Keratinocyte (primary cell): ENCODE results near the gene OR7G2. TPM values are rescaled to one million over a fixed set of nuclear protein-coding genes. Genes with fewer than 3 reads are reported as not detected.

Source experiments
- DNase-seq: peaks from one replicate; pipeline ENCODE4 v3.0.0-alpha.2; 2011; ENCODE audit warnings: low read depth, missing footprints, low spot score
- FAIRE-seq: peaks from 2 replicates; lab custom pipeline; 2011; peaks lifted over from hg19 to GRCh38; lab: Jason Lieb, UNC
- H2AFZ ChIP-seq: 2 replicates; pipeline ENCODE4 v1.6.0; 2012; ENCODE audit warnings: low read length, control low read depth, inconsistent platforms; ENCODE audit not compliant: control insufficient read depth
- H3K27ac ChIP-seq: 2 replicates; pipeline ENCODE4 v1.5.1; 2011; ENCODE audit warnings: low read length; ENCODE audit not compliant: control insufficient read depth, insufficient read depth
- H3K27me3 ChIP-seq: 3 replicates; pipeline ENCODE4 v1.6.0; 2011; ENCODE audit warnings: low read length; ENCODE audit not compliant: control insufficient read depth, insufficient read depth; ENCODE audit errors: extremely low read depth
- H3K36me3 ChIP-seq, 2 experiments: 2 replicates in 1 of 2; 3 replicates in 1 of 2; pipeline ENCODE4 v1.5.1; 2011; ENCODE audit warnings: low read length in 2 of 2, mild to moderate bottlenecking in 1 of 2; ENCODE audit not compliant: control insufficient read depth in 2 of 2, insufficient read depth in 2 of 2; ENCODE audit errors: extremely low read depth in 1 of 2
- H3K4me1 ChIP-seq: 3 replicates; pipeline ENCODE4 v1.5.1; 2011; ENCODE audit warnings: low read length; ENCODE audit not compliant: control insufficient read depth, insufficient read depth; ENCODE audit errors: extremely low read depth
- H3K4me2 ChIP-seq: 3 replicates; pipeline ENCODE4 v1.6.0; 2011; ENCODE audit warnings: low read depth, low read length; ENCODE audit not compliant: control insufficient read depth, insufficient read depth; ENCODE audit errors: extremely low read depth
- H3K4me3 ChIP-seq, 3 experiments: fragments of 200-600 bp in 1 of 3; sonication (generic) in 1 of 3; 2 replicates in 2 of 3; 3 replicates in 1 of 3; pipeline ENCODE4 v1.5.1; 2011 to 2016; ENCODE audit warnings: low read length in 3 of 3, mild to moderate bottlenecking in 3 of 3, control low read depth in 2 of 3, inconsistent platforms in 1 of 3, low read depth in 1 of 3, mixed read lengths in 1 of 3, mixed run types in 1 of 3, moderate library complexity in 1 of 3; ENCODE audit not compliant: control insufficient read depth in 2 of 3, insufficient read depth in 2 of 3; ENCODE audit errors: extremely low read depth in 1 of 3
- H3K79me2 ChIP-seq: 2 replicates; pipeline ENCODE4 v1.6.0; 2012; ENCODE audit warnings: low read length; ENCODE audit not compliant: control insufficient read depth, insufficient read depth
- H3K9ac ChIP-seq: 3 replicates; pipeline ENCODE4 v1.6.0; 2011; ENCODE audit warnings: low read length; ENCODE audit not compliant: control insufficient read depth, insufficient read depth; ENCODE audit errors: extremely low read depth
- H3K9me1 ChIP-seq: 3 replicates; pipeline ENCODE4 v1.6.0; 2011; ENCODE audit warnings: low read length; ENCODE audit not compliant: control insufficient read depth, insufficient read depth; ENCODE audit errors: extremely low read depth
- H3K9me3 ChIP-seq: 2 replicates; pipeline ENCODE4 v1.5.1; 2012; ENCODE audit warnings: low read depth, low read length; ENCODE audit not compliant: control insufficient read depth
- H4K20me1 ChIP-seq: 3 replicates; pipeline ENCODE4 v1.6.0; 2011; ENCODE audit warnings: low read length; ENCODE audit not compliant: control insufficient read depth, insufficient read depth; ENCODE audit errors: extremely low read depth
- CTCF ChIP-seq, 3 experiments: IDR thresholded peaks in 1 of 3; conservative IDR thresholded peaks in 1 of 3; optimal IDR thresholded peaks in 1 of 3; 2 replicates in 2 of 3; 3 replicates in 1 of 3; pipeline versions ENCODE3 to v1.5.1; 2011; ENCODE audit warnings: low read length in 3 of 3, mild to moderate bottlenecking in 3 of 3, moderate library complexity in 2 of 3, control low read depth in 1 of 3, inconsistent platforms in 1 of 3; ENCODE audit not compliant: insufficient read depth in 2 of 3; ENCODE audit errors: extremely low read depth in 1 of 3
- EZH2 ChIP-seq: IDR thresholded peaks from one replicate; pipeline ENCODE4 v1.6.1; 2012; ENCODE audit warnings: inconsistent platforms, mild to moderate bottlenecking, low read length, moderate library complexity
- dilution Hi-C: fragments of 300-500 bp; cut with MboI; formaldehyde crosslinking; loops from one replicate; pipeline ENCODE4 v1.7.0; 2020; ENCODE audit warnings: low sequenced_read_pairs; ENCODE audit not compliant: extremely low pct_ligation_motif_present
- polyA plus RNA-seq, 5 experiments: library from polyadenylated mRNA; depleted of rRNA in 3 of 5; stranded (reverse) in 3 of 5; stranded (forward) in 1 of 5; unstranded in 1 of 5; fragments of >200 nt; gene quantifications; 1 replicate in 1 of 5; 2 replicates in 3 of 5; 3 replicates in 1 of 5; pipeline versions ENCODE4 v1.2.1 to v1.2.3, GENCODE V29; 2011 to 2012; ENCODE audit warnings: missing spikeins in 2 of 5, low read depth in 1 of 5, low replicate concordance in 1 of 5

Gene OR7G2
- polyA plus RNA-seq, 1 donor (not counting 4 experiments of a cell fraction or from before 2014, with no cell fraction given) = not detected

- H3K9ac ChIP-seq = no peak overlapping the region
- dilution Hi-C loops = no loop called here
- no peak overlapping the region for H2AFZ ChIP-seq
- no peaks in the 10 kb centered on the region for H3K27me3 ChIP-seq
- H3K36me3 ChIP-seq = no peaks in the 10 kb centered on the region
- H3K9me3 ChIP-seq = no peaks in the 10 kb centered on the region
- H3K27ac ChIP-seq = no peak overlapping the region
- no peaks in the 10 kb centered on the region for H3K79me2 ChIP-seq
- no peak overlapping the region for H3K4me3 ChIP-seq
- H3K9me1 ChIP-seq = no peaks in the 10 kb centered on the region
- DNase-seq (no peak), FAIRE-seq (no peak)
- no peak overlapping the region for H3K4me2 ChIP-seq
- TF ChIP-seq CTCF (optimal IDR thresholded peaks at IDR 0.05 in 1 of 3, IDR thresholded peaks at IDR 0.05 in 1 of 3, conservative IDR thresholded peaks at IDR 0.05 in 1 of 3; ENCODE audit: extremely low read depth in 1 of 3, insufficient read depth in 2 of 3, low read length in 3 of 3) = no peak
- no peak for TF ChIP-seq EZH2
- no peaks in the 10 kb centered on the region for H4K20me1 ChIP-seq
- H3K4me1 ChIP-seq = no peaks in the 10 kb centered on the region
Observed at GRCh38 chr19:9061879-9062278, 45.4 kb downstream of the OR7G2 start.

- DNase-seq = no peak
- dilution Hi-C loops = no loop called here
- H3K36me3 ChIP-seq = no peaks in the 10 kb centered on the region
- peaks cover 2% of the 10 kb centered on the region for H3K4me1 ChIP-seq
- TF ChIP-seq CTCF (optimal IDR thresholded peaks at IDR 0.05 in 1 of 3, IDR thresholded peaks at IDR 0.05 in 1 of 3, conservative IDR thresholded peaks at IDR 0.05 in 1 of 3; ENCODE audit: extremely low read depth in 1 of 3, insufficient read depth in 2 of 3, low read length in 3 of 3) = no peak
- no peak for TF ChIP-seq EZH2
- no peaks in the 10 kb centered on the region for H3K9me3 ChIP-seq
- H3K9ac ChIP-seq = no peak overlapping the region
- no peak overlapping the region for H3K4me3 ChIP-seq
- H3K27me3 ChIP-seq = no peaks in the 10 kb centered on the region
- no peak overlapping the region for H3K27ac ChIP-seq
- no peaks in the 10 kb centered on the region for H3K9me1 ChIP-seq
- H2AFZ ChIP-seq = no peak overlapping the region
- no peak overlapping the region for H3K4me2 ChIP-seq
- H4K20me1 ChIP-seq = no peaks in the 10 kb centered on the region
- FAIRE-seq = no peak
- H3K79me2 ChIP-seq = no peaks in the 10 kb centered on the region
Observed at GRCh38 chr19:9060564-9061340, 46.5 kb downstream of the OR7G2 start.
